ENCODE data around the gene ACKR3.

Gene ACKR3

GRCh38 chr2:236570081-236570868, 650 bp downstream of the ACKR3 start:
- no peak for DNase-seq

DNA sequence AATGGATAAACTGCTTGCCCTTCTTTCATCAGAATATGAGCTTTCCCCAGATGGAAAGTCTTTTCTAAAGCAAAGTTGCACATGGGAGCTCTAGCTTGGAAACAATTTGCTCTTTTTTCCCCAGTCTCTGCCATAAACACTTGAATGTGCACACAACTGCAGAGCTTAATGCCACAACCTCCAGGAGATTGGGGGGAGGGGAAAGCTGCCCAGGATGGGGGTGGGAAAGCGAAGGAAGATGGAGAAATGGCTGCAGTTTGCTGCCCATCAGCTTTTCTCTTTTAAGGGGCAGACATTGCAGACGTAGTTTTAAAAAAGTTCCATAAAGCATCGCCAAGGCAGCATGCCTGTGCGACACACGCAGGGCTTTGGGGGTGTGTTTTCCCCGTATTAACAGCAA, 1.5 kb downstream of the ACKR3 start:
- DNase-seq, result no peak

GRCh38 chr2:236572482-236572881, 2.9 kb downstream of the ACKR3 start:
- no peak for DNase-seq

DNA sequence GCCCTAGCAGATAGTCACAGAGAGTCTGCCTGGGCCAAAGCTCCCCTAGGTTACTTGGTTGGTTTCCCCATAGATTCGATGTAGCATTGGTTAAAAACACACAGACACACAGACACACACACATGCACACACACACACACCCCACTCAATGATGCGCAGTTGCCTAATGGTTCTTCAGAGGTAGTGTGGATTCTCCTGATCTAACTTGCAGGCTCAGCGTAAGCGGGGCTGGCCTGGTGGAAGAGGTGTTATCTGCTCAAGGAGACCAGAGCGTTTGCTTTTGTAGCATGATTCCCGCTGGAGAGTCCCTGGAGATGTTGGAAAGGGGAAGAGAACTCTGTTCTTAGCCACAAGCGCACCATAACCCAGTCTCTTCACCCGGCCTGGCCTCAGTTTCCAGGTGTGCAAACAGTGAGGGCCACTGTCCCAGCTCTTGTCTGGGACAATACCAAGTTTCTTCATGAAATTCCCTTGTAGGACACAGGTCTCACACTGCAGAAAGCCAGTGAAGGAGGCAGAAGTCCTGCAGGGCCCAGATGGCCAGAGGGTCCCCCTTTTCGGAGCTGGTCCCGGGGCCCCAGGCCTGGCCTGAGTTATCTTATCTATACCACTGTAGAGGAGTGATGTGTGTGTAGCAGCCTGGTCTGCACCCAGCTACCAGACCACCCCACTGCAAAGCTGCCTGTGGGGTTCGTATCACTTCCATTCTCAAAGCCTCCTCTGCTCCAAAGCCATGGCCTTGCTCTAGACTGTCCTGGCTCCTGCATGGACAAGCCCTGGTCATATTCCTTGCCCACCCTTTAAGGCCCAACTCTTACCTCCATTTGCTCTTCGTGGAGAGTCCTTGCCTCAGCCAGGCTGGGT, 3.7 kb downstream of the ACKR3 start:
- no peak for DNase-seq

GRCh38 chr2:236574000-236574399, 4.4 kb downstream of the ACKR3 start:
- no peak for DNase-seq

DNA sequence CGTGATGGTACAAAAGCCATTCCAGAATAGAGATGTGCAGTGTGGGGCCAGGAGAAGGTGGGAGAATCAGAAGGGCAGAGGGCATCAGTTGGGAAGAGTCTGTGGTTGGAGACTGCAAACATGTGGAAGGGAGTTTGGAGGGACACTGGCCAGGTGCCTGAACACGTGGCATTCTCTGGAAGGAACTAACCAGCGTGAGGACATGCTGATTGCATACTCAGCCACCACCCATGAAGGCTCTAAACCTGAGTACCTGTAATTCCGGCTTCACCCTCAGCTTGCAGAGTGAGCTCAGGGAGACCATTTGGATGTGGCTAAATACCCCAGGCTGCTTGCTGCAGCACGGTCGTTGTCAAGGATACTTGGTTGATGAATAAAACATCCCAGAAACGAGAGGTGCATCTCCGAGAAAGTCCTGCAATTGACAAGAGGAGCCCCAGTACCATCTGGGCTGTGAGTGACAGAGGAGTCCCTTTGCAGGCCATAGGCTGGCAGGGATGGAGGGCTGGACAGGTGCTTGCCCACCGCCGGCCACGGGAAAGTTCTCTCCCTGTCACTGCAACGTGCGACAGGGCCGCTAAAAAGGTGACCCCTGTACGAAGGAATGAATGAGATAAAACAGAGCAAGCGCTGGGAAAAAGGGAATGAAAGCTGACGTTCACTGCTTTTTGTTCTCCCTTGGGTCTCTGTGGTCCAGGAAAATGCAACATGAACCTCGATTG, 5.0 kb downstream of the ACKR3 start:
- DNase-seq, result no peak

- no peak for DNase-seq
These were observed 5.9 kb downstream of the ACKR3 start for GRCh38 chr2:236575510-236575909.

DNA sequence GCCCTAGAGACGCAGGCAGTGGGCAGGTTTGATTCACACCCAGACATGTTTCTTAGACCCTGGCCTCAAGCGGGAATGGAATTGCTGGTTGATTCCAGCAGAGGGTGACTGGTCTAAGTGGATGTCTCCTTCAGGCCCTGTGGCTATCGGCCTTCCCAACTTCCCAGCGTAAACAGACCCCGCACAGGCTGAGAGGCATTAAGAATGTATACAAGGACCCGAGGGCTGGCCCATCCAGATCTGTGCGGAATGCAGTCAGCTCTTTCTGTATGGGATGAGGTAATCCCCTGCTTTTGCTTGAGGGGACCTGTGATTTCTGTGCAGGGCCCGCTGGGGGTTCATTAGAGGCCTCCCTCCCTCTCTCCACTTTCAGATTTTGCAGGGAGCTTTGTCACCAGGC, 6.5 kb downstream of the ACKR3 start:
- DNase-seq, result no peak

DNA sequence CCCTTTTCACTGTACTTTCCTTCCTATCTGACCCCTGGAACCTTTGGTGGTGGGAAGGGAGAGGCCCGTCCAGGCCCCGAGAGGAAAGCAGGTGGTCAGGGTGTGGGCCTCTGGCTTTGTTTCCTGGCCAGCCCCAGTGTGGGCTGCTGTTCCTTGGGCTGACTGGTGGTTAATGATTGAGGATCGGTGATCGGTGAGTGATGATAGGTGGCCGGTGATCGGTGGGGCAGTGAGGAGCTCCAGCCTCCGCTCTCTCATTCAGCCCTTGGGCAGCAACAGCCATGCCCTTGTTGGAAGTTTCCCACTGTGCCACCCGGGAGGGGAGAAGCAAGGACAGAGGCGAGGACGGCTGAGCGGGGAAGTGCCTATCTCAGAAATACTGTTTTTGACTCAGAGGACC, 7.3 kb downstream of the ACKR3 start:
- DNase-seq, result no peak

GRCh38 chr2:236577481-236578410, 8.1 kb downstream of the ACKR3 start:
- no peak for DNase-seq

GRCh38 chr2:236578411-236578846, 8.8 kb downstream of the ACKR3 start:
- DNase-seq, result no peak

GRCh38 chr2:236579048-236579745, 9.6 kb downstream of the ACKR3 start:
- DNase-seq, result no peak

- DNase-seq, result no peak
These were observed 10.2 kb downstream of the ACKR3 start for GRCh38 chr2:236579746-236580315.

- no peak for DNase-seq
These were observed 11.2 kb downstream of the ACKR3 start for GRCh38 chr2:236580746-236581355.

DNA sequence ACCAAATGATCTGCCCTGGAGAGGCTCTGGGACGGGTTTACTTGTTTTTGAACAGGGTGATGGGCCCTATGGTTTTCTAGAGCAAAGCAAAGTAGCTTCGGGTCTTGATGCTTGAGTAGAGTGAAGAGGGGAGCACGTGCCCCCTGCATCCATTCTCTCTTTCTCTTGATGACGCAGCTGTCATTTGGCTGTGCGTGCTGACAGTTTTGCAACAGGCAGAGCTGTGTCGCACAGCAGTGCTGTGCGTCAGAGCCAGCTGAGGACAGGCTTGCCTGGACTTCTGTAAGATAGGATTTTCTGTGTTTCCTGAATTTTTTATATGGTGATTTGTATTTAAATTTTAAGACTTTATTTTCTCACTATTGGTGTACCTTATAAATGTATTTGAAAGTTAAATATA, 11.9 kb downstream of the ACKR3 start:
- no peak for DNase-seq

DNA sequence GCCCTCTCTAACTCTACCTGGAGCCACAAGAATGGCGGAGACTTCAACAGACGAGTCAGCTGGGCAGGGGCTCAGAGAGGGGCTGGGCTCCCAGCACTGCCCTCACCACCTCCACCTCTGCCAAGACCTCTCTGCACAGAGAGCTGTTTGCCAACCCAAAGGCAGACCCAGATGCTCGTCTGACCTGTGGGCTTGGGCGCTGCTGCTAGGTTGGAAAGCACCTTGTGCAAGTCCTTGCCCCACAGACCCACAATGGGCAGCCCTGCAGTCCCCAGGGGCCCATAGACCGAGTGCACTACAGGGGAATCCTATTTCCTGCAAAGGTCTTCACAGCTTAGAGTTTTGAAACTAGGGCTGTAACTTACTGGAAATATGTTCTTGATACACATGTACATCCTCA, 13.3 kb downstream of the ACKR3 start:
- no peak for DNase-seq

GRCh38 chr2:236583621-236584203, 14.1 kb downstream of the ACKR3 start:
- DNase-seq, result no peak

DNA sequence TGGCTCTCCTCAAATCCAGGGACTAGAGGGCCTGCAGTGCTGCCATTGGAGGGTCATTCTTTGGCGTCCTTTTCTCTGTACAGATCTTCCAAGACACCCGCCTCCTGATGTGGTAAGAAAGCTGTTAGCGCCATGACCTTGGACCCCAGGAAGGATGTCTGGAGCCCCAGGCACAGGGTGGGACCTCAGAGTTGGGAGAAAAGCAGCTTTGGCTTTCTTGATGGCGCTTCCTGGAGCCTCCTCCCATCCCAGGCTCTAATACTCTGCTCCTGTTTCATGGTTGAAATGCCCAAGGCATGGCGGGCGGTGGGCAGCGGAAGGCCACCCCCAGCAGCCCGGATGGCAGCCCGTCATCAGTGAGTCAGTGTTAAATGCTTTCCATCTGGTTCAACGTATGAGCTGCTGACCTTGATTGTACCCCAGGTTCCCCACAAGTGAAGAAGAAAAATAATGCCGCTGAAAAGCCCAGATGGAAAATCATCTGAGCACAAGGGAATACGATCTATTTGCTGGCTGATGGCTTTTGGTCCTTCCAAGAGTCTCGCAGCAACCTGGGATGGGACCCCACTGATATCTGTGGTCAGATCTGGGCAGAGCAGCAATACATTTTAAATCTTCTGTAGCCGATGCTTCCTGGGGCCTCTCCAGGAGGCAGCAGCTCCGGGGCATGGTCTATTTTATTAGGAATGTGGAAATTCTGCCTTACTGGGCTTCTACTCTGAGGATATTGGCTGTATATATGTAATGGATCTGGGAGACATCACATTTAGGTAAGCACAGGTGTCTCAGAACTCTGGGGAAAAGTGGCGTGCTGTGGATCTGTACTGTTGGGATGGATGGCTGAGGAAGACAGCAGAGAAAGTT, 15.1 kb downstream of the ACKR3 start:
- DNase-seq, result no peak

DNA sequence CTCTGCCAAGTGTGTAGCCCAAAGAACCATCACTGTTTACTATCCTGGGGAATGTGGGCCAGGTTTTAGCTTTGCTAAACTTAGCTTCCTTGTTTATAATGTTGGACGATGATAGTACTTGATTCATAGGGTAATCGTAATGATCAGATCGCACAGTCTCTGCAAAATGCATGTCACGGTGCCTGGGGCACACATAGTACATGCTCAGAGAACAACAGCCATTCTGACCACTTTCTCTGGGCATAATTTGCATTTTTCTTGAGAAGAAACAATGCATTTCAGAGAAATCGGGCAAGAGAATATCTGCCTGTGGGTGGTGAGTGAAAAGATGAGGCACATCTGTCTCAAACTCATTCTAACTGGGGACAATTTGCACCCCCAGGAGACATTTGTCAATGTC, 16.3 kb downstream of the ACKR3 start:
- no peak for DNase-seq

All from activated T-cell treated with anti-CD3 and anti-CD28 coated beads, Interleukin-2, amount 50 U/mL, for 48 hours (primary cell).